Measurements from ENCODE around the gene FAM170B.

FAM170B gene

GRCh38 chr10:49133706-49134248, at the start of gene FAM170B:
Gene FAM170B, minus strand, starts transcription at chr10:49134021. Its CDS starts 103 bp downstream, at chr10:49133918.
- no peak for ATAC-seq

GRCh38 chr10:49182776-49183175, 49.0 kb upstream of the FAM170B start:
- ATAC-seq, result no peak
- TF ChIP-seq PPARA (CRISPR knock-in tag; IDR thresholded peaks at IDR 0.05; ENCODE audit: borderline replicate concordance), result no peak
- TF ChIP-seq ARNTL (CRISPR knock-in tag; IDR thresholded peaks at IDR 0.05; ENCODE audit: borderline replicate concordance, low read depth), result no peak
- TF ChIP-seq ZNF70 (CRISPR knock-in tag; IDR thresholded peaks at IDR 0.05), result no peak
- no peak for TF ChIP-seq OSR1 (CRISPR knock-in tag; IDR thresholded peaks at IDR 0.05)
- TF ChIP-seq TCF4 (CRISPR knock-in tag; IDR thresholded peaks at IDR 0.05; ENCODE audit: borderline replicate concordance), result no peak
- no peak for TF ChIP-seq ZC3H10 (CRISPR knock-in tag; IDR thresholded peaks at IDR 0.05)
- TF ChIP-seq POU6F1 (CRISPR knock-in tag; IDR thresholded peaks at IDR 0.05; ENCODE audit: borderline replicate concordance, low read depth), result no peak
- no peak for TF ChIP-seq CSDC2 (CRISPR knock-in tag; IDR thresholded peaks at IDR 0.05)
- TF ChIP-seq ZFP3 (CRISPR knock-in tag; IDR thresholded peaks at IDR 0.05), result no peak

More at GRCh38 chr10:49133706-49134248, at the start of gene FAM170B:
- no peak for TF ChIP-seq ZFP3 (CRISPR knock-in tag; IDR thresholded peaks at IDR 0.05)
- TF ChIP-seq CSRNP3 (CRISPR knock-in tag; IDR thresholded peaks at IDR 0.05), result no peak
- TF ChIP-seq SNAI2 (CRISPR knock-in tag; IDR thresholded peaks at IDR 0.05), result no peak
- TF ChIP-seq GLIS3 (CRISPR knock-in tag; IDR thresholded peaks at IDR 0.05), result no peak
- no peak for TF ChIP-seq PATZ1 (CRISPR knock-in tag; IDR thresholded peaks at IDR 0.05; ENCODE audit: borderline replicate concordance)
- no peak for TF ChIP-seq OSR1 (CRISPR knock-in tag; IDR thresholded peaks at IDR 0.05)
- TF ChIP-seq ZNF70 (CRISPR knock-in tag; IDR thresholded peaks at IDR 0.05), result no peak

- TF ChIP-seq TSHZ2 (CRISPR knock-in tag; IDR thresholded peaks at IDR 0.05) (no peak), TOX (CRISPR knock-in tag; IDR thresholded peaks at IDR 0.05; ENCODE audit: borderline replicate concordance) (no peak), ISL1 (CRISPR knock-in tag; IDR thresholded peaks at IDR 0.05) (no peak), ZFP30 (CRISPR knock-in tag; IDR thresholded peaks at IDR 0.05) (no peak), OSR1 (CRISPR knock-in tag; IDR thresholded peaks at IDR 0.05) (no peak), CREB5 (CRISPR knock-in tag; IDR thresholded peaks at IDR 0.05; ENCODE audit: low read depth) (no peak), BACH2 (CRISPR knock-in tag; IDR thresholded peaks at IDR 0.05; ENCODE audit: borderline replicate concordance) (no peak)
- no peak for ATAC-seq
These were observed 46.6 kb upstream of the FAM170B start for GRCh38 chr10:49180444-49180860.

Data from SK-N-SH treated with all-trans-retinoic acid at 6 μM for 48 hours (cell line).